GM18498 (cell line): Measurements from ENCODE around the gene SRD5A2.

ENCODE experiments used
- ATAC-seq: cut with Tn5 transposase; IDR thresholded peaks from one replicate; pipeline ENCODE4 v1.9.1; 2021; ENCODE audit warnings: mild to moderate bottlenecking, moderate library complexity; ENCODE audit not compliant: unreplicated experiment

Gene SRD5A2, protein sequence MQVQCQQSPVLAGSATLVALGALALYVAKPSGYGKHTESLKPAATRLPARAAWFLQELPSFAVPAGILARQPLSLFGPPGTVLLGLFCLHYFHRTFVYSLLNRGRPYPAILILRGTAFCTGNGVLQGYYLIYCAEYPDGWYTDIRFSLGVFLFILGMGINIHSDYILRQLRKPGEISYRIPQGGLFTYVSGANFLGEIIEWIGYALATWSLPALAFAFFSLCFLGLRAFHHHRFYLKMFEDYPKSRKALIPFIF

DNA sequence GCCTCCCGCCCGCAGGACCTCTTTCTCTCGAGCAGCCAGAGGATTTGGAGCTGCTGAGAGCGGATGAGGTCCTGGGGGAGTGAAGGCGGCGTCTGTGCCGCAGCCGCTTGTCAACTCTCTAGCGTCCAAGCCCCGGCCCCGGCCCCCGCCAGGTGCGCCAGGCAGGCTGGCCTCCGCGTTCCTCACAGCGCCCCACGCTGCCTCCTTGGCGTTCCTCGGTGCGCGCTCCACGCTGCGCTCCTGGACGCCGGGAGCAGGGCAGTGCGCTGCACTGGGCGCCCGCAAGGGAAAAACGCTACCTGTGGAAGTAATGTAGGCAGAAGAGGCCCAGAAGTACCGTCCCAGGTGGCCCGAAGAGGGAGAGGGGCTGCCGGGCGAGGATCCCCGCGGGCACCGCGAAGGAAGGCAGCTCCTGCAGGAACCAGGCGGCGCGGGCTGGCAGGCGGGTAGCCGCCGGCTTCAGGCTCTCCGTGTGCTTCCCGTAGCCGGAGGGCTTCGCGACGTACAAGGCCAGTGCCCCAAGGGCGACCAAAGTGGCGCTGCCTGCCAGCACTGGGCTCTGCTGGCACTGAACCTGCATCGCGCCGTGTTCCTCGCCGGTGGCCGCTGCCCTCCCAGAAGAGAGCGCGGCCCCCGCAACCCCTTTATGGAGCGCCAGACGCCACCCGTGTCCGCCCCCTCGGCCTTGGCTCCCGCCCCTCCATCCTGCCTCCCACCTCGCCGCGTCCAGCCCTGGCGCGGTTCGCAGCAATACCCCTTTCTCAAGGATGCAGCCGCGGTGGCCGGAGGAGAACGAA lies at the start of gene SRD5A2:
Gene SRD5A2 (minus strand): TSS at position 618 of the 797 bp plus-strand sequence. CDS start 38 bp downstream, at position 580.
- no peak for ATAC-seq

- no peak for ATAC-seq
Measured at GRCh38 chr2:31606509-31606908, 25.8 kb upstream of the SRD5A2 start.

GRCh38 chr2:31598694-31599093 lies 18.0 kb upstream of the SRD5A2 start:
- ATAC-seq = no peak

GRCh38 chr2:31586230-31586629 lies 5.5 kb upstream of the SRD5A2 start:
- no peak for ATAC-seq

DNA sequence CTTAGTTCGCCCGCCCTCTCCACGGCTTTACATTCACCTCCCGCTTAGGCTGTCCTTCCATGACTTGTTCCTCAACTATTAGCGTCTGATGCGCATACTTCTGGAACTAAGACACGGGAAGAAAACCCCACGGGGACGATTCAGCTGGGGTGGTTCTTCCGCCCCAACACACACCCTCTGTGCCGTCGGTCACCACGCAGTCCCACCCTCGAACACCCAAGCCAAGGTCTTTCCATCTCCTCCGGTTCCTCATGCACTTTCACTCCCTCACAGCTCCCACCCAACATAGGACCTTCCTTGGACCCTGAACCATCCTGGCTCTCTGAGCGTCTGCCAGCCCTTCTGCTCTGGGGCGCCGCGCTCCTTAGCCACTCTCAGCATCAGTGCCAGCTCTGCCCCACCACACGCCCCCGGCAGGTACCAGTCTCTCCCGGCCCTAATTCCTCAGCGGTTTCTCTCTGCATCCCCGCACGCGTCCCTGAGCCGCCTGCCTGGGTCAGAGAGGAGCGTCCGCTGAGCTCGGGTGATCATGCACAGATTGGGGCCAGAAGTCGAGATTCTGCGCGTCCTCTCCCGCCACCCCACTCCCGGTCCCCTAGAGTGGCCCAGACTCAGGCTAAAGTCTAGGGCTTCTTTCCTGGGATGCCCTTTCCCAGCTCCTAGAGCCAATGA lies 522 bp upstream of the SRD5A2 start:
- no peak for ATAC-seq

- no peak for ATAC-seq
Measured at GRCh38 chr2:31579996-31580320, 780 bp downstream of the SRD5A2 start.

DNA sequence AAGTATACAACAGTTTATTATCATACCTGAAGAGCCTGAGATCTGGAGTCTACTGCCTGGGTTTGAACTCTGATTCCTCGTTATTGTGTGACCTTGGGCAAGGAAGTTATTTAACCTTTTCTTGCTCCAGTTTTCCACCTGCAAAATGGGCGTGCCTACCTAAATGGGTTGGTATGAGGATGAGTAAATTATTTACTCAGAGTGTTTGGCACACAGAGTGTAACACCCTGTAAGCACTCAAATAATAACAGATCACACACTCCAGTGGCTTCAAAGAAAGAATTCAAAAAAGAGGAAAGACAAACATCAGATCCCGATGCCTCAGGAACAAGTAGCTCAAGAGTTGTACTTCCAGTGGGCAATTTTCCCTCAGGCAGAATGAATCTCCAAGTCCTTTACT lies 2.4 kb downstream of the SRD5A2 start:
- ATAC-seq = no peak

DNA sequence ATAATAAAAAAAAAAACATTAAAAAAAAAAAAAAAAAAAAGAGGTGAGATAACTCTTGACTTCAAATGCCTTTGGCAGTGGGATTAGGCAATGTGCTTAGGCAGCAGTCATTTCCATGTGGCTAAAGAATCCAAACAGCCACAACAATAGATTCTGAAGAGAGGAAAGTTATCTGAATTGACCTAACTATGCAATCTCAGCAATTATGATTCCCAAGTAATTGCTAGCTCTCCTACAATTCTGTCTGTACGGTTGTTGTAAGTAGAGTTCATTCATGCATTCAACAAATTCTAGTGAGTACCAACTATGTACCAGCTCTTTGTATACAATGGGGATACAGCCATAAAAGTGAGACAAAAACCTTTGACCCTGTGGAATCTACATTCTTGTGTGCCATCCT lies 3.6 kb downstream of the SRD5A2 start:
- ATAC-seq = no peak

DNA sequence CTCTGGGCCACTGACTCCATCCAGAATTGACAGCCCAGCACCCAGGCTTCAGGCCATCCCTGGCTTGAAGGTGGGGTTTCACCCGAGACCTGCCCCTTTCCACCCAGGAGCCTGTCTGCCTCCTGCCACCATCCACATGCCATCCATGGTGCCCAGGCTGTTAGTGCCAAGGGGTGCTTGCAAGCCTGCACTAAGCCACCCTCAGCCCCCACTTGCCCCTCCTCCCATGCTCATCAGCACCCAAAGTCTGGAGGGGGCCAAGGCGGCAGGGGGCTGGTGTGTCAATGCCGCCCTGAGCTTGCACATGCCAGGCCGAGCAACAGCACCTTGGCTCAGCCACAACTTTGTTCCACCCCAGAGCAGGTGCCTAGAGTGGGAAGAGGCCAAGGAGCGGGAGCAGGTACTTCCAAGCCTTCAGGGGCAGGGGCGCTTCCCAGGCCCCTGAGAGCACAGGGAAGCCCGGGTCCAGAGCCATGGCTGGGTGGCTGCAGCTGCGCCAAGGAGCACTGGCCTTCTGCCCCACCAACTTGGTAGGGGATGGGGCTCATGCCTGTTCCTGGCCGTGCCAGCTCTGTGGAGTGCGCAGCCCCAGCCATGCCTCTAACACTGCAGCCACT lies 12.0 kb downstream of the SRD5A2 start:
- ATAC-seq = no peak

DNA sequence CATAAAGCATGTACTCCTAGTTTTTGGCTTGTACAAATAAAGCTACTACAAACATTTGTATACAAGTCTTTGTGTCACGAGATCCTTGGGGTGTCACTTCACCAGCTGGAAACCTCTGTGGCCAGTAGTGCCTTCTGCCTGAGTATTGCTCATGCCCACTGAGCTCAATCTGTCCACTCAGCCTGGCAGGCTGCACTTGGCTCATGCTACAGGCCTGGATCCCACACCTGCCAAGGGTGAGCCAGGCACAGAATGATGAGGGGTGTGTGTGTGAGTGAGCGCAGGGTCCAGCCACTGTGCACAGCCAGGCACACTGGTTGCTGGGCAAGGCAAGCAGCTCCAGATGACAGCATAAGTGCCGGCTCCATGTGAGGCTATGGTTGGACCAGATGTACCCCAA lies 13.1 kb downstream of the SRD5A2 start:
- no peak for ATAC-seq

GRCh38 chr2:31563273-31563839 lies 17.4 kb downstream of the SRD5A2 start:
- no peak for ATAC-seq

DNA sequence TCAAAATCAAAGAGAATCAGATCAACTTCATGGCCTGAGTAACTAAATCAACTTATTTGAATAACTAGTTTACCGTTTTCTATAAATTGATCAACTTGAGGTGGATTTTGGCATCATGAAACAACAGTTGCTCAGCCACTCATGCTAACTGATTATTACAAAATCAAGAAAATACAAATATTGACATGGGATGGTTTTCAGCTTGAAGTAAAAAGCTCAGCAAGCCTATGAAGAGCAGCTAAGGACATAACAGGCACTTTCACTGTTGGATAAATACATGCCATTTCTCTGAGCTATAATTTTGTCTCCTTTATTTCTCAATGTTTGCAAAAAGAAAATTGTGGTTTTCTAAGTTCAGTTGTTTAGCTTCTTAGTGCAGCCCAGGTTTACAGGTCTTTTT lies 18.9 kb downstream of the SRD5A2 start:
- no peak for ATAC-seq

DNA sequence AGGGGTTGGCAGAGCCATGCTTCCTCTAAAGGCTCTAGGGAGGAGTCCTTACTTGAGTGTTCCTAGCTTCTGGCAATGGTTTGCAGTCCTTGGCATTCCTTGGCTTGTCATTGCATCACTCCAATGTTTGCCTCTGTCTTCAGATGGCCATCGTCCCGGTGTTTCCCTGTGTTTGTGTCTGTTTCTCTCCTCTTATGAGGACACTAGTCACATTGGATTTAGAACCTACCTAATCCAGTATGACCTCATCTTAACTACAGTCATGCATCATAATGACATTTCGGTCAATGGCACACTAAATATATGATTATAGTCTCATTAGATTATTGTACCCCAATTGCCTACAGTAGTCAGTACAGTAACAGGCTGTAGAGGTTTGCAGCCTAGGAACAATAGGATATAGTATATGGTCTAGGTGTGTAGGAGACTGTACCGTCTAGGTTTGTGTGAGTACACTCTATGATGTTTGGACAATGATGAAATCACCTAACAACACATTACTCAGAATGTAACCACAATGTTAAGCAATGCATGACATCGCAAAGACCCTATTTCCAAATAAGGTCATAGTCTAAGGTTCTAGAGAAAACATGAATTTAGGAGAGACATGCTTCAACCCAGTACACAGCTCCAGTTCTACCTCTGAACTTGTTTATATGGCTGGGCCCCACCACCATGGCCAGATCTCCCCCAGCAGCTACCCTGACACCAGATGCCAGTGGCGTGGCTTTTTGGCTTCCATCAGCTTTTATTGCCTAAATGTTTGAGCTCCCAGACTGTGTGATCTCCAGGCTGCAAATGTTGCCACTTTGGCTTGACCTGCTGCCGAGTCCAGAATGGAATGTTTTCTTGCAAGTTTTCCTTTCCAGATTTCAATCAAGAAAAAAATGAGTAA lies 22.1 kb downstream of the SRD5A2 start:
- ATAC-seq = no peak

- ATAC-seq = no peak
Measured at GRCh38 chr2:31556940-31557339, 23.8 kb downstream of the SRD5A2 start.

- ATAC-seq = no peak
Measured at GRCh38 chr2:31555967-31556706, 24.6 kb downstream of the SRD5A2 start.

DNA sequence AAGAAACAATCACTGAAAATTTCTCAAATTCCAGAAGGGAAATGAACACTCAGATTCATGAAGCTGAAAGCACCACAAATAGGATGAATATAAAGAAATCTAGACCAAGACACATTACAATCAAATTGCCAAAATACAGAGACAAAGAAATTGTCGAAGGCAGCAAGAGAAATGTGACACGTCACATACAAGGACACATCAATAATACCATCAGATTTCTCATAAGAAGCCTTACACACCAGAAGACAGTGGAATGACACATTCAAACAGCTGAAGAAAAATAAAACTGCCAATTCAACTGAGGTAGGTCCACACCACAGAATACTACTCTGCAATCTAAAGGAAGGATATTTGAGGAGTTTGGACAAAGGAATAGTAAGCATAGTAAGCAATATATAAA lies 27.4 kb downstream of the SRD5A2 start:
- ATAC-seq = no peak

DNA sequence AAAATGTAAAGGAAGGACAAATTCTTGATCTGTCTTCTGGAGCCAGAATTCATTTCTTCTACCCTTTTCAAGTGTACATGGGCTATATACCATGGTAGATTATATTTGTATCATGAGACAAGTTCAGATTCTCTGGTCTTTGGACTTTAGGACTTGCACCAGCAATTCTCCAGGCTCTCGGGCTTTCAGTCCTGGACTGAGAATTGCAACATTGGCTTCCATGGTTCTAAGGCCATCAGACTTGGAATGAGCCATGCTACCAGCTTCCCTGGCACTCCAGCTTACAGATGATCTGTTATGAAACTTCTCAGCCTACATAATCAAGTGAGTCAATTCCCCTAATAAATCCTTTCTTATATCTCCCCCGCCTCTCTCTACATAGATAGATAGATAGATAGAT lies 33.3 kb downstream of the SRD5A2 start:
- ATAC-seq = no peak

- ATAC-seq = no peak
Measured at GRCh38 chr2:31541853-31542252, 38.9 kb downstream of the SRD5A2 start.

DNA sequence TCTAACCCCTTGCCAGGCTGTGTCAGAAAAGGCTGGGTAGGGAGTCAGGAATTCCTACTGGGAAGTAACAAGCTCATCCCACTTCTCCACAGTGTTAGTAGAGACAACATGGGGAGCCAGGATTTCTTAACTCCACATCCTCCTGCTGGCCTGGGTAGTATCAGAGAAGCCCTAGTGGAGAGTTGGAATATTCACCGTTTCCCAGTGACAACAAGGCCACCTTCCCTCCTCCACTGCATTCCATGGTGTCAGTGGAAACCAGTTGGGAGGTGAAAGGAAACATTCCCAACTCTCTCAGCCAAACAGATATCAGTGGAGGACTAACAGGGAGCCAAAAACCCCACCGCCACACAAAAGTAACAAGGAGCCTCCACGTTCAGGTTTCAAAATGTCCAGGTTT lies 41.2 kb downstream of the SRD5A2 start:
- ATAC-seq = no peak

GRCh38 chr2:31535768-31536167 lies 45.0 kb downstream of the SRD5A2 start:
- no peak for ATAC-seq
